Left lung (tissue), 10 donors: ENCODE data around the gene FNTB. TPM values are rescaled to one million over a fixed set of nuclear protein-coding genes. Genes with fewer than 3 reads are reported as not detected.
A peak's percentile ranks its signal among the peaks of the same experiment; 100 is the strongest.

ENCODE experiments used
- ATAC-seq: fragments of 200-7000 bp; cut with Tn5 transposase; one replicate; pipeline ENCODE4 v1.9.1; 2020; ENCODE audit warnings: moderate library complexity
- DNase-seq, 4 donors: peaks; one replicate each; pipeline ENCODE4 v3.0.0-alpha.2; 2013 to 2020
- H3K27ac ChIP-seq, 2 donors: fragments of 200-600 bp; sonication (generic) in 1 of 2; one replicate each; pipeline versions ENCODE4 v1.5.0 to v1.8.0; 2020 to 2021
- H3K27me3 ChIP-seq, 2 donors: fragments of 200-600 bp; sonication (generic) in 1 of 2; one replicate each; pipeline versions ENCODE4 v1.5.0 to v1.8.0; 2020 to 2021
- H3K36me3 ChIP-seq, 2 donors: fragments of 200-600 bp; sonication (generic) in 1 of 2; one replicate each; pipeline versions ENCODE4 v1.5.0 to v1.8.0; 2020 to 2021
- H3K4me1 ChIP-seq, 2 donors: fragments of 200-600 bp; one replicate each; pipeline ENCODE4 v1.8.0; 2021
- H3K4me3 ChIP-seq, 2 donors: fragments of 200-600 bp; sonication (generic) in 1 of 2; one replicate each; pipeline versions ENCODE4 v1.5.0 to v1.8.0; 2020 to 2021; ENCODE audit warnings: mild to moderate bottlenecking in 1 of 2
- H3K9me3 ChIP-seq, 2 donors: fragments of 200-600 bp; sonication (generic) in 1 of 2; one replicate each; pipeline versions ENCODE4 v1.5.0 to v1.8.0; 2020 to 2021
- CTCF ChIP-seq, 2 donors: fragments of 200-600 bp; sonication (generic) in 1 of 2; IDR thresholded peaks; one replicate each; pipeline versions ENCODE4 v1.5.0 to v1.8.0; 2021; ENCODE audit warnings: antibody characterized with exemption in 2 of 2
- intact Hi-C, 2 donors: fragments of 100-400 bp; cut with DNase I; formaldehyde crosslinking; loops; one replicate each; pipeline versions ENCODE4 v1.11.2 to v1.14.2; 2022
- polyA plus RNA-seq, 6 donors: library from polyadenylated mRNA; unstranded; fragments of 120-200 nt; gene quantifications; one replicate each; pipeline ENCODE4 v1.2.1, GENCODE V29; 2013; ENCODE audit not compliant: insufficient read length in 6 of 6
- total RNA-seq, 2 donors: library from RNA; stranded (reverse); fragmentation: NEBNext Ultra II Directional; extraction: Animal tissue kit (Norgen Biotek cat#: 25700); gene quantifications; one replicate each; pipeline ENCODE4 v1.2.1, GENCODE V29; 2021
- donor health status: DM: no; HTN: yes; CAD: no.
- donor health status: DM: no; HTN: no; CAD: no.

The FNTB gene
- total and polyA plus RNA-seq, 8 donors = 16.6 to 32.7 (median 29.4) TPM

DNA sequence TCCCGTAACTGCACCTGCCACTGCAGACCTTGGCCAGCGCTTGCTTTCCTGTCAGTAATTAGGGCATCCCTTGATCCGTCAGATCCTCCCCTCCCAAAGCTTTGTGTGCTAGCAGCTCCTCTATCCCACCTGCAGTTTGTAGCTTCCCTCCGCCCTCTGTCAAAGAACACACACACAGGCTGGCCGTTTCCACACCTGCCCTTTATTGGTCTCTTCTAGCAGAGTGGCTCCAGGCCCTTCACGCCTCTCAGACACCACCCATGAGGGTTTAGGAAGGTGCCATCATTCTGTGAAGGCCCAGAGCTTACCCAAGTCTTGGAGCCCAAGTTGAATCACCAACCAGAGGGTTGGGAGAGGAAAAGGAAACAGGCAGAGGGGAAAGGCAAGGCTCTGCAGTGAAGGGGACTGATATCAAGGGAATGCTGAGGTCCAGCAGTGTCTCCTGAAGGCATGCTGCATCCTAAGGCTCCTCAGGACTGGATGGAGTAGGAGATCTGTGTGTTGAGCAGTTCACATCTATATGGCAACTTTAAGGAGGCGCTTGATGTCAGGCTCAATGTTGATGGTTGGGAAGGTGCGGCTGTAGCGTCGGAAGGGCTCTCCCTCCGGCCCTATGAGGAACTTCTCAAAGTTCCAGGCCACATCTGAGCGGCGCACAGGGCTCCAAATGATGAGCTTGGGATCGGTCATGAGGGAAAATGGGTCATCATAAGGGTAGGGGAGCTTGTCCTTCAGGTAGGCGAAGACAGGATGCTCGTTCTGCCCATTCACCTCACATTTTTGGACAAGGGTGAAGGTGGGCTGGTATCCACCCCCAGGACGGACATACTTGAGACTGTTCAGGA is 47.5 kb upstream of the FNTB start:
- Histone ChIP-seq H3K27ac (no peak overlapping the region), H3K9me3 (no peaks in the 10 kb centered on the region), H3K27me3 (no peaks in the 10 kb centered on the region), H3K4me3 (no peak overlapping the region), H3K4me1 (peaks cover 0 to 8% of the 10 kb centered on the region in 2 donors), H3K36me3 (peaks cover 0 to 34% of the 10 kb centered on the region in 2 donors)
- intact Hi-C loops = no loop called here
- no peak for TF ChIP-seq CTCF (IDR thresholded peaks at IDR 0.05)
- no peak for ATAC-seq
- DNase-seq = no peak

- Histone ChIP-seq H3K4me3 (no peak overlapping the region), H3K27me3 (no peaks in the 10 kb centered on the region), H3K27ac (no peak overlapping the region), H3K4me1 (peaks cover 0 to 8% of the 10 kb centered on the region in 2 donors), H3K36me3 (peaks cover 0 to 28% of the 10 kb centered on the region in 2 donors), H3K9me3 (no peaks in the 10 kb centered on the region)
- DNase-seq (no peak), ATAC-seq (no peak)
- TF ChIP-seq CTCF (IDR thresholded peaks at IDR 0.05) = no peak
- intact Hi-C loops = no loop called here
Measured at GRCh38 chr14:64939817-64940190, 46.9 kb upstream of the FNTB start.

DNA sequence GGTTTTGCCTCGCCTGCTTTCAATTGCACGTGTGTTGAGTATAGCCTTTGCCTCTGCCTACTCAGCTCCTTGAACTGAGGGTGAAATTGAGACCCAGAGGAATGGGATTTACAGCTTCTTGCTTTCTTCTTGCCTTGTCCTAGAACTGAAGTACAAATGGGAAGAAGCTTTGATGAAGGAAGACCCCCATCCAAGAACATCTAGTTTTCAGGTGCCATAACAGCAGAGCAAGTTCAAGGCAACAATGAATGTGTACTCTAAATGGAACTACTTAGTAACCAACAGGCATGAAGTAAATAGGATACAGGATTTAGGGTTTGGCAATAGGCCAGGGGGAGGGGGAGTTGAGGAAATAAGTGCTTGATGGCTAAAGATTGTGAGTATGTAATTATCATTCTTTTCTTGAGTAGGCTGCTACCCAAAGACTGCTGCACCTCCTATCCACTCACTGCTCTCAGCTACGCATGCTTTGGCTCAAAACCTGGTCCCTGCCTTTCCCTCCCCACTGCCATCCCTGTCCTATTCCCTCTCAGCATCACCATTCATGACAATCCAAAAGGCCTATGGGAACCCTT is 46.3 kb upstream of the FNTB start:
- H3K4me3 ChIP-seq = no peak overlapping the region
- intact Hi-C loops = no loop called here
- H3K36me3 ChIP-seq = peaks cover 0 to 30% of the 10 kb centered on the region in 2 donors
- TF ChIP-seq CTCF (IDR thresholded peaks at IDR 0.05) = no peak
- no peaks in the 10 kb centered on the region for H3K9me3 ChIP-seq
- no peak overlapping the region for H3K27ac ChIP-seq
- no peak for ATAC-seq
- no peak for DNase-seq
- no peaks in the 10 kb centered on the region for H3K27me3 ChIP-seq
- H3K4me1 ChIP-seq = peaks cover 0 to 8% of the 10 kb centered on the region in 2 donors

- Histone ChIP-seq H3K4me3 (no peak within 1 kb of the TSS), H3K9me3 (no peaks in the 10 kb centered on the region), H3K27me3 (no peaks in the 10 kb centered on the region), H3K4me1 (peaks cover 0 to 24% of the 10 kb centered on the region in 2 donors), H3K27ac (no peak within 1 kb of the TSS), H3K36me3 (peaks cover 0 to 48% of the 10 kb centered on the region in 2 donors)
- no peak for TF ChIP-seq CTCF (IDR thresholded peaks at IDR 0.05)
- DNase-seq = no peak
- intact Hi-C loops = no loop called here
- ATAC-seq = peak; percentile 73
Measured at GRCh38 chr14:64942531-64943111, 44.1 kb upstream of the FNTB start, which contains the start of gene GPX2. Gene GPX2 (minus strand): TSS chr14:64942745. CDS start chr14:64942726, 19 bp downstream.

DNA sequence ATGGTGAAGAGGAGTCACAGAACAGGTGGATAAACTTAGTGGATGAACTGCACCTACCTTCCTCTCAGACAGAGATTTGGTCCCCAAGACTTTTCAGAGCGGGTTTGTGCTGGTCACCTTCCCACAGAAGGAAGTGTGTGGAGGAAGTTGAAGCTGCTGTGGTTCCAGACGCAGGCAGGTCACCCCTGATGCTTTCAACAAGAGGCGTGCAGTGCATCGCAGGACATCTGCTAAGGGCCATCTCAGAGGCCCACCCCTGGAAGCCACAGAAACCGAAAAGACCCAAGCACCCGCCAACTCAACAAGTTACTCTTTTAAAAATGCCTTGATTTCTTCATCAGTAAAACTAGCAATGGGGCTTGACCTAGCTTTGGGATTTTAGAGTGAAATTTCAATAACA is 43.1 kb upstream of the FNTB start:
- H3K36me3 ChIP-seq = peaks cover 0 to 54% of the 10 kb centered on the region in 2 donors
- H3K4me1 ChIP-seq = peaks cover 0 to 24% of the 10 kb centered on the region in 2 donors
- intact Hi-C loops = no loop called here
- H3K4me3 ChIP-seq = no peak overlapping the region
- ATAC-seq = no peak
- H3K9me3 ChIP-seq = no peaks in the 10 kb centered on the region
- no peaks in the 10 kb centered on the region for H3K27me3 ChIP-seq
- TF ChIP-seq CTCF (IDR thresholded peaks at IDR 0.05) = no peak
- H3K27ac ChIP-seq = no peak overlapping the region
- DNase-seq = no peak
